GM10847 (cell line): Measurements from ENCODE around the gene NUBP2.

ENCODE experiments used
- POLR2A ChIP-seq: IDR thresholded peaks from 2 replicates; pipeline ENCODE4 v1.6.1; 2011; ENCODE audit not compliant: insufficient read length; ENCODE audit errors: extremely low read depth

NUBP2 gene

GRCh38 chr16:1775006-1775845, 7.5 kb upstream of the NUBP2 start:
- TF ChIP-seq POLR2A, result no peak

- TF ChIP-seq POLR2A, result no peak
These were observed 6.7 kb upstream of the NUBP2 start for GRCh38 chr16:1775846-1776671.

DNA sequence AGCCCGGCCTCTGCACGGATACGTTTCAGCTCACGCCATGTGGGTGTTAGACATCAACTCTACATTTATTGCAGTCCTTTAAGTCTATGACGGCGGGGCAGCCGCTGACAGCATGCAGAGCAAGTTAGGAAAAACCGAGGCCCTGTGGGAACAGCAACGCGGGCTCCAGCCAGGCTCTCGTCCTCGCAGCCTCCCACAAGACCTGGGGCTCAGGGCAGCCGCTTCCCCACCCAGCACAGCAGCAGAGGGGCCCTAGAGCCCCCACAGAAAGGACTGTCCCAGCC, 6.1 kb upstream of the NUBP2 start:
- no peak for TF ChIP-seq POLR2A

DNA sequence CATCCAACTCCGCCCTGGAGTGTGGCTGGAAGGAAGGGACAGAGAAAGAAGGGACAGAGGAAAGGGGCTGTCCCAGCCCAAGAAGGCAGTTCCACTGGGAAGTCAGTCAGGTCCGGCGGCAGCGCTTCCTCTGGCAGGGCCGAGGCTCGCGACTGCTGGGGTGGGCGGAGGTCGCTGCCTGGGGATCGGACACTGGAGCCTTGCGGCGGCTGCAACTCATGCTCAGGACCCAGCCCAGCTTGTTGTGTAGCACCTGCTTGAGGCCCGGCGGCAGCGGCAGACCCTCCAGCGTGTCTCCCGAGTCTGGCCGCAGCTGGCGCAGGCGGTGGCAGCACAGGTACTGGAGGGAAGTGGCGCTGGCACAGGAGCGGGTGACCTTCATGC, 5.8 kb upstream of the NUBP2 start:
- TF ChIP-seq POLR2A, result no peak

DNA sequence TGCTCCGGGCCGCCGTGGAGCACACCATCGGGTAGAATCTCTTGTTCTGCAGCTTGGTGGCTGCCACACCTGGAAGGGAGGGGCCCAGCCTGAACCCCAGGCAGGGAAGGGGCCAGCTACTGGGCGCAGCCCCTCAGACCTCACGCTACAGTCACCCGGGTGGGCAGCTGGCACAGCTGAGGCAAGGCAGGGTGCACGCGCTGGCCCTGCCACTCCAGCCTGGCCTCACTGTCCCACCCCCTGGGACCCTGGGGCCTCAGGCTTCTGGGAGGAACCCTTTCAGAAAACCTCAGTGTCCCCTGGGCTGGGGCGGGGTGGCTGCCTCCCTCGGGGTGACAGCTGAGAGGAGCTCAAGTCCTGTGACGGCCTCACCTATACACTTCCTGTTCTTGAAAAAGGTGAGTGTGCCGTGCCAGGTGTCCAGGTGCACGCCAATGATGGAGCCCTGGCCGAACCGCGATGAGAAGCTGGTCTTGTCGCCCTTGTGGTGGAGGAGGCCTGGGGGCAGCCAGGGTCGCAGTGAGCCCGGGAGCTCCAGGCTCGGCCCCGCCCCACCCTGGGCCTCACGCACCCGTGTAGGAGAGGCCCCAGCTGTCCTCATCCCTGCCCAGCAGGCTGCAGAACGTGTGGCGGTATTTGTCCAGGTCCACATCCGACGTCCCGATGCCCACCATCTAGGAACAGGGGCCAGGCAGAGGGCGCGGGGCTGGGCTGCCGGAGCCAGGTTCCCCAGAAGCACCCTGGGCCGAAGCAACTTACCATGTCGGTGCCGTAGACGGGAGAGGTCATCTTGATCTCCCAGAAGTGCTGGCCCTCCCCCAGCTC, 5.2 kb upstream of the NUBP2 start:
- TF ChIP-seq POLR2A, result no peak

- no peak for TF ChIP-seq POLR2A
These were observed 4.3 kb upstream of the NUBP2 start for GRCh38 chr16:1778200-1779179.

DNA sequence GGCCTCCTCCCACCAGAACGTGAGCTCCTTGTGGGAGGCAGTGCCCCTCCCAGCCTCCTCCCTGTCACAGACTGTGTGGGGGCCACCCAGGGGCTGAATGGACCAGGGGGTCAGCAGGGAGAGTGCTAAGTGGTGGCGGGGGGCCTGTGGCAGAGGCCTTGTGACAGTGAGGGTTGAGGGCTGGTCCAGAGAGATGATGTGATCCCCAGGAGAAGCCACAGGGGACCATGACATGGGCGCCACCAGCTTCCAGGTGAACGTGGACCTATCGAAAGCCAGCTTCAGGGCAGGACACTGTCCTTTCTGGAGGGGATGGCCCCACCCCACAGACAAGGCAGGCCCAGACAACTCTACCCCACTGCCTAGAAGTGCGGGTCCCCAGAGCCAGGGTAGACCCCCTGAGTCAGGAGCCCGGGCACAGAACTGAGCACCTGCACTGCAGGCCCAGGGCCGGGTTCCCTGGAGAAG, 3.5 kb upstream of the NUBP2 start:
- no peak for TF ChIP-seq POLR2A

DNA sequence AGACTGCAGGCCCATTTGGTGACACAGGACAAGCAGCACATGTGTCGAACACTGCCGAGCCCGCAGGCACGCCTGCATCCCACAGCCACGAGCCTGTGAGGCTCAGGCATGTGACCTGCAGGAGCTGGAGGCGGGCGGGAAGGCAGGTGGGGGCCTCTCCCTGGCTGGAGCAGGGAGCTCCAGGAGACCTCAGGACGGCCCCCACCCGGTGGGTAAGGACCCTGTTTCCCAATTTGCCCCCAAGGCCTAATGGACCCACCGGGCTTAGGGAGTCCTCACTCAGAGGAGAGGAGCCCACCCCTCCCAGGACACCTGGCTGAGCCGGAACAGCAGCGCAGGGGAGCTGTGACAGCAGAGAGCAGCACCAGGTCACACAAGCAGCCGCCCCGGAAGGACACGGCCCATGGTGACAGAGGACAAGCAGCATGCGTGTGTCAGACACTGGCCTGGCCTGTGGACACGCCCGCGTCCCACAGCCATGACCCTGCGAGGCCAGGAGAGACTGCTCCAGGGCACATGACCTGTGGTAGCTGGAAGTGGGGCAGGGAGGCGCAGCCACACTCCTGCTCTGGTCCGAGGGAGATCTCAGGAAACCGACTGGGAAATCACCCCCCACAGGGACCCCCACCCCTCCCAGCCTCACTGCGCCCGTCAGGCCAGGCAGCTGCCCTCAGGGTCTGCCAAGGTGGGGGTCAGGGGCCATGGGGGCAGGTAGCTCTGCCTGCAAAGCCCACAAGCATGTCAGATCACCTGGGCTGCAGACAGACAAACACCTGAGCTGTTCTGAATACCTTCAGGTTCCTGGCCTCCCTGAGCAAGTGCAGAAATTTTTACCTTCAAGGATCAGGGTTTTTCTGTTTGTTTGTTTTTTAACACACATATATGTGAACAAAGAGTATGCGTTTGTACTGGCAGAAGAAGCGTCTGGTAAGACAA, 2.8 kb upstream of the NUBP2 start:
- no peak for TF ChIP-seq POLR2A

DNA sequence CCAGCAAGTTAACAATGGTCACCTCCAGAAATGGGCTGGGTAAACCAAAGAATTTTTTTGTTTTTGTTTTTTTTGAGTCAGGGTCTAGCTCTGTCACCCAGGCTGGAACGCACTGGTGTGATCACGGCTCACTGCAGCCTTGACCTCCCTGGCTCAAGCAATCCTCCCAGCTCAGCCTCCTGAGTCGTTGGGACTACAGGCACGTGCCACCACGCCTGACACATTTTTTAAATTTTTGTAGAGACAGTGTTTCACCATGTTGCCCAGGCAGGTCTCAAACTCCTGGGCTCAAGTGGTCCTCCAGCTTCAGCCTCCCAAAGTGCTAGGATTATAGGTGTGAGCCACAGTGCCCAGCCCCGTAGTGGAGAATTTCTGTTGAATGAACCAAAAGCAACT, 2.1 kb upstream of the NUBP2 start:
- no peak for TF ChIP-seq POLR2A

DNA sequence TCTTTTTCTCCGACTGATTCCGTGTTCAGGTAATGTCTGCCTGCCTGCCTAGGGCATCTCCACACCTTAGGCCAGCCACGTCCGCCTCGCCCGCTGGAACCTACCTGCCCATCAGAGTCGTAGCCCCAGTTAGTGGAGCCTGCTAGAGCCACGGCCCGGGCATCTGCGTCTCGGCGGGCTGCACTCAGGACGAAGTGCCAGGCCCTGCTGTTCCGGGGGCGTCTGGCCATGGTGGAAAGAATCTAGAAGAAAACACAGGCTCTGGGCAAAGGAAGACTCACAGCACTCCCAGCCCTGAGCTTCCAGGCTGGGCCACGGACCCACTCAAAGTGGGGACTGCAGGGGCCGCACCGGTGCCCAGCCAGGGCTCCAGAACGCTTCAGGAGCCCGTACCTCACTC, 1.5 kb upstream of the NUBP2 start:
- no peak for TF ChIP-seq POLR2A

GRCh38 chr16:1781758-1782407, 877 bp upstream of the NUBP2 start:
- TF ChIP-seq POLR2A, result no peak

- TF ChIP-seq POLR2A, result no peak
These were observed 2.5 kb downstream of the NUBP2 start for GRCh38 chr16:1784977-1785845.
